B cell (primary cell): ENCODE measurements around the gene SEMA3B.

Experiments used
- EZH2 ChIP-seq: IDR thresholded peaks from 2 replicates; pipeline ENCODE4 v1.6.1; 2012; ENCODE audit warnings: borderline replicate concordance, low read depth, mild to moderate bottlenecking, moderate library complexity, low read length; ENCODE audit not compliant: insufficient read depth, poor library complexity, severe bottlenecking
- TF ChIP-seq, protein P1 (sequence below): fragments of 200-600 bp; IDR thresholded peaks from one replicate; pipeline ENCODE4 v1.8.0; 2022; ENCODE audit warnings: antibody characterized with exemption, mild to moderate bottlenecking

DNA sequence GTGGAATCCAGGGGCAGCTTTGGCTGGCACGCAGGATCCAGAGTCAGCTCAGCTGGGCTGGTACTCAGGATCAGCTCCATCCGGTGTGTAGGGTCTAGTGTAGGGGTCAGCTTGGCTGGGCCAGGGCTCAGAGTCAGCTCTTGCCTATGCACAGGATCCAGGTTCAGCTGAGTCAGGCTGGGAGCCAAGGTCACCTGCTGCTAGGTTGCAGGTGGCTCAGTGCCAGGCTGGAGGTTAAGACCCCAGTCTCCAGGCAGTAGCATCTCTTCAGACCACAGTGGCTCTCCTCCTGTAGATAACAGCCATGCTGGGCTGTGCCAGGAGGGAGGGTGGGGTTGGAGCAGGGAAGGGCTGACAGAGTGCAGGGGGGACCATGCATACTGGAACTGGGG is 28.4 kb downstream of the SEMA3B start:
- TF ChIP-seq, protein P1, sequence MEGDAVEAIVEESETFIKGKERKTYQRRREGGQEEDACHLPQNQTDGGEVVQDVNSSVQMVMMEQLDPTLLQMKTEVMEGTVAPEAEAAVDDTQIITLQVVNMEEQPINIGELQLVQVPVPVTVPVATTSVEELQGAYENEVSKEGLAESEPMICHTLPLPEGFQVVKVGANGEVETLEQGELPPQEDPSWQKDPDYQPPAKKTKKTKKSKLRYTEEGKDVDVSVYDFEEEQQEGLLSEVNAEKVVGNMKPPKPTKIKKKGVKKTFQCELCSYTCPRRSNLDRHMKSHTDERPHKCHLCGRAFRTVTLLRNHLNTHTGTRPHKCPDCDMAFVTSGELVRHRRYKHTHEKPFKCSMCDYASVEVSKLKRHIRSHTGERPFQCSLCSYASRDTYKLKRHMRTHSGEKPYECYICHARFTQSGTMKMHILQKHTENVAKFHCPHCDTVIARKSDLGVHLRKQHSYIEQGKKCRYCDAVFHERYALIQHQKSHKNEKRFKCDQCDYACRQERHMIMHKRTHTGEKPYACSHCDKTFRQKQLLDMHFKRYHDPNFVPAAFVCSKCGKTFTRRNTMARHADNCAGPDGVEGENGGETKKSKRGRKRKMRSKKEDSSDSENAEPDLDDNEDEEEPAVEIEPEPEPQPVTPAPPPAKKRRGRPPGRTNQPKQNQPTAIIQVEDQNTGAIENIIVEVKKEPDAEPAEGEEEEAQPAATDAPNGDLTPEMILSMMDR = no peak
- TF ChIP-seq EZH2 = no peak
